GM21526 (cell line): ENCODE data around the gene DCPS.
"Not testable (repeated sequence)": the region's sequence is repeated elsewhere in the genome, so short reads cannot be mapped to it uniquely, and the experiment has no call there.

Experiments
- ATAC-seq: cut with Tn5 transposase; IDR thresholded peaks from one replicate; pipeline ENCODE4 v1.9.1; 2021; ENCODE audit warnings: moderate library complexity; ENCODE audit not compliant: unreplicated experiment, low FRiP score

DCPS gene

DNA sequence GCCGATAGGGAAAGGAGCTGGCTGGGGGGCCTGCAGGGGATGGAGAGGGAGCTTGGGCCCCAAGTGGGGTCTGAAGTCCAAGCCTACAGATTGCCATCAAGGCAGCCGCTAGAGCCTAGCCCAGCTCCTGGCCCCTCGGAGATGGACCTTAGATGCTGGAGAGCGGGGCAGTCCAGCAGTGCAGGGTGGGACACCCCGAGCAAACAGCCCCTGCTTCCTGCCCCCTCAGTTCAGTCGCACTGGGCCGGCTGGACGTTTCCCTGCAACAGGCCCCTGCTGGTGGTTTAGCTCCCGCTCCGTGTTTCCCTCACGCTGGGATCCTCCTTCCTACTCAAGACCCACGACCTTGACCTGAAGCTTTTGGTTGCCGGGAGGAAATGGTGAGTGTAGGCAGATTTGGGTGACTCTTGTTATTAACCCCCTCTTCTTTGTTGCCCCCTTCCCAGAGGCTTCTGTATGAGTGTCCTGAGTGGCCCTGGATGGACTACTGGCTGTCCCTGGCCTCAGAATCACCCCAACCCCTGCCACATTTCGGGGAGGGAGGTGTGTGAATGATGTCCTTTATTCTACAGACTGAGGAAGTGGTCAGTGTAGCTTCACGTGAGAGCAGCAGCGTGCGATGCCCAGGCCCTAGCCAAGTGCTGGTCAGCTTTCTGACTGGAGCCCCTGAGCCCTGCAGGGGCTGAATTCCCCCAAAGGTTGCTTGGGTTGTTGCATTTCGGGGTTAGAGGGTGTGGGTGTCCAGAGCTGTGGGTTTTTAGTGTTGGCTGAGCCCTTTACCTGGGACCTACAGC is 54.3 kb downstream of the DCPS start:
- no peak for ATAC-seq

DNA sequence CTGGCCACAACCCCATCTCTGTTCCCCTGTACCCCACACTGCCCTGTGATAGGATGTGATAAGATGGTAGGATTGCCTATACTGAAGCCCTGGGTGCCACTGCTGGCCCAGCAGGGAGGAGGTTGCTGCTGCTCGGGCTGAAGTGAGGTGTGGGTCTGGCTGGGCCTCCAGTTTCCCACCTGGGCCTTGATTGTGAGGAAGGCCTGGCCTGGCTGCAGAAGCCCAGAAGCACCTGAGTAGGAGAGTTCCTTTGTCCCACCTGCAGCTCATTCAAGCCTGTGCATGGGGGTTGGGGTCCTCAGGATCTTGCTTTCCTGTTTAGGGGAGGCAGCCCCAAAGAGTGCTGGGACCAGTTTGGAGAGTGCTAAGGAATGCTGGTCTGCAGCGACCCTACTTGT is 54.9 kb downstream of the DCPS start:
- ATAC-seq = no peak

- ATAC-seq = no peak
Measured at GRCh38 chr11:126359431-126360048, 55.7 kb downstream of the DCPS start.

DNA sequence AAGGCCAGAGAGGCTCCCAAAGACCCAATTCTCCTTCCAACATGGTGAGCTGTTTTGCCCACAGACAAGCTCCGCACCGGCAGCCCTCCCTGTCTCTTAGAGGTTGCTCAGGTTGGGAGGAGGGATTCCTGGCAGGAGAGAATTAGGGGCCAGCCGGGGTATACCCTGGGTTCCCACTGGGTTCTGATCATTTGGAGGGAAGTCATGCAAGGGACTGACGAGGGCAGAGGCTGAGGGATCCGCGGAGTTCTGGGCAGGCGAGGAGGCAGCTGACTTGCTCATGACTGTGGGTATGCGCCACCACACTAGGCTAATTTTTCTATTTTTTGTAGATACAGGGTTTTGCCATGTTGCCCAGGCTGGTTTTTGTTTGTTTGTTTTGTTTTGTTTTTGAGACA is 56.2 kb downstream of the DCPS start:
- ATAC-seq = no peak

- ATAC-seq = no peak
Measured at GRCh38 chr11:126361400-126361799, 57.5 kb downstream of the DCPS start.

DNA sequence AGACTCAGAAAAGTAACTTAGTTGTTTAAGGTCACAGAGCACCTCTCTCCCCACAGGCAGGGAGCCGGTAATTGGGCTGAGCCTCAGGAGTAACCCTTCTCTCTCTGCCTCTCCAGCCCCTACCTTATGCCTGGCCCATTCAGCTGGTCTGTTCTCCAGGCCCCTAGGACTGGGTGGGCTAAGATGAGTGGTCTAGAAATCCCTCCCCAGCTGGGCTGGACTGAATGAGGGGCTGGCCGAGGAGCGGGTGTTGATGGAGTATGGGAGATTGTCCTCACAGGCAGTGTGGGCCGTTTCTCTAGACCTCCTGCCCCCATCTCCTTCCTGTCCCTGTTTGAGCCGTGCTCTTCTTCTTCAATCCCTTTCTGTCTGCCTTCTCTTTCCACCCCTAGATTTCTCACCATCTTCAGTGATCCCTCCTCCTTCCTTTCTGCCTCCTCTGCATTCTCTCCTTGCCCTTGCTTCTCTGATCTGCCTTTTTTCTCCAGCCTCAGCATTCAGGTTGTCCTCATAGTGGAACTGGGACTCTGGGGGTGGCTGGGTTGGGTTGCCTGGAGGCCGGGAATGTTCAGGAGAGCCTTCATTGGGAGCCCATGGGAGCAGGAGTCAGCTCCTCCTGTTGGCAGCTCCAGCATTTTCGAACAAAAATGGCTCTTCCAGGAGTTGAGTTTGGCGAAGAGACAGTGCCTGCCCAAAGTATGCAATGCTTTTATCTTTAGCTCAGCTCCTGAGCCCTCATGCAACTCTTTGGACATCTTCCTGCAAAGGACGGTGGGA is 59.2 kb downstream of the DCPS start:
- no peak for ATAC-seq

DNA sequence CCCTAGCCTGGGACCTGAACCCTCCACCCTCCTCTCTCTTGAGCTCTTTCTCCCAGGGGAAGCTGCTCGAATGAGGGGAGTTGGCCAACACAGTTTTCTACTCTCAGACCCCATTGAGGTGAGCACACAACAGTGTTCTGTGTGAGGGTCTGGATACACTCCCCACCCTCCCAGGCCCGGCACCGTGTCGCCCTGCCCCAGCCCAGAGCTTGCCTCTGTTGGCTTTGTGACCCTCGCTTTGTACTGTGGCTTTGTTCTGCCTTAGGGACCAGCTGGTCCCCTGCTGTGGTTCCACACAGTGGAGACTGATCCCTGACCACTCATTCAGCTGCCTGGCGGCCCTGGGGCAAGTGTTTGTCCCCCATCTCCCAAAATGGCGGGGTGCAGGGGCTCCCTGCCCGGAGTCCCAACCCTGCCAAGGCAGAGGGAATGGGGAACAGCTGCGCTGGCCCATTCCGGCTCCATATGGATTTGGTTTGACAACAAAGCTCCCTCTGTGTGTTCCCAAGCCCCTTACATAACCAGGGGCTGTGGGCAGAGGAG is 59.9 kb downstream of the DCPS start:
- no peak for ATAC-seq

DNA sequence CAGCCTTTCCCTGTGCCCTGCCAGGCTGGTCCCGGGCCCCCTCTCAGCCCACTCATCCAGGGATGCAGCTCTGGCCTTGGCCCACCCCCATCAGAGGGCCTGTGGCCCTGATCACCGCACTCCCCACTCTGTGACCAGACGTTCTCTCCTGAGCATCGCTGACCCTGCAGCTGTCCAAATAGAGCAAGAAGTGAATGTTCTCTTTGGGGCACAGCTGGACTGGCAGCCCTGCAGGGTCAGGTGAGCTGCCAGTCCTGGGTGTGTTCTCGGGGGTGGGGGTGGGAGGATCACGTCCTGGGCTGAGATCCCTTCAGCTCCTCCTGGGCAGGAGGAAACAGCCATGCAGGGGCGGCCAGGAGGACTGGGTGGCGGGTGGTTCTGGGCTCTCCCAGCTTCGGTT is 60.9 kb downstream of the DCPS start:
- not testable (repeated sequence) for ATAC-seq

DNA sequence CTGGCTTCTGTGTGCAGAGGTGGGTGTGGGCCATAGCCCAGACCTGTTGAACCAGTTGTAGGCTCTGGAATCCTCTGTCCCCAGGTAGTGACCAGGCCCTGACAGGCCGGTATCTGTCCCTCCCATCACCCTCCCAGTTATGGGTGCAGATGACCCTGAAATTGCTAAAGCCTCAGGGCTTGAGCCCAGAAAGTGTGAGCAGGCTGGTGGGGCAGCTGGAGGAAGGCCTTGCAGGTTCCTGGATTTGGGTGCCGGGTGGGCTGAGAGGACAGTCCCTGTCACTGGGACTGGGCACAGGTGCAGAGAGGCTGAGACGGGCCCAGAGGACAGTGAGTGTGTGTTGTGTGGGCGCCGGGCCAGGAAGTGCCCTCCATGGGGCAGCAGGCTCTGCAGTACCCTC is 61.6 kb downstream of the DCPS start:
- ATAC-seq = not testable (repeated sequence)

DNA sequence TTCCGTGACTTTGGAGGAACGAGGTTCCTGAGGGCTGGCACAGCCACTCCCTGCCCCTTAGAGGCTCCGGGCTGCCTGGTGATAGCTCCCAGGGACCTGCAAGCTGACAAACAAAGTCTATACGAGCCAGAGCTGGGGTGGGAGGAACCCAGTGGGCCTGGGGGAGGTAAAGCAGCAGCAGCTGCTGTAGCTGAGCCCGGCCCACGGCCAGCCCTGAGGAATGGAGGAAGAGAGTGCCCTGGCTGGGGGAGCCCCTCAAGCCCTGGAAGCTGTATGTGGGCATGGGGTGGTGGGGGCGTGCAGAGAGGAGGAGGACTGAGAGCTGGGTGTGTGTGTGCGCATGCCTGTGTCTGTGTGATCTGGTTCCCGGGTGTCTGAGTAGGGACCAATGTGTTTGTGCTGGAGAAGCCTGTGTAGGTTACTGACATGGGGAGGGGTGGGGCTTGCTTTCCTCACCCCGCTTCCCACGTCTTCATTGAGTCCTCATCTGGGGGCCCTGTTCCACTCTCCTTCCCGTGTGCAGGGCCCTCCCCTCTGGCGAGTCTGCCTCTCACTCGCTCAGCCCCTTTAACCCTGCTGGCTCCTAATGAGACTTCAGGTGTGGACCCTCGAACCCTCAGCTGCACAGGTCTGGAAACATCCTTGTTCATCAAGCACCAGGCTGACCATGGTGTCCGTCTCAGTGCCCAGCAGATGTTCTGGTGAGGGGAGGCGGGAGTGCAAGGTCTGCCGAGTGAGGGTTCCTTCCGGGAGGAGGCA is 62.4 kb downstream of the DCPS start:
- ATAC-seq = no peak

GRCh38 chr11:126366823-126367654 is 63.2 kb downstream of the DCPS start:
- not testable (repeated sequence) for ATAC-seq

- not testable (repeated sequence) for ATAC-seq
Measured at GRCh38 chr11:126367806-126368205, 63.9 kb downstream of the DCPS start.

DNA sequence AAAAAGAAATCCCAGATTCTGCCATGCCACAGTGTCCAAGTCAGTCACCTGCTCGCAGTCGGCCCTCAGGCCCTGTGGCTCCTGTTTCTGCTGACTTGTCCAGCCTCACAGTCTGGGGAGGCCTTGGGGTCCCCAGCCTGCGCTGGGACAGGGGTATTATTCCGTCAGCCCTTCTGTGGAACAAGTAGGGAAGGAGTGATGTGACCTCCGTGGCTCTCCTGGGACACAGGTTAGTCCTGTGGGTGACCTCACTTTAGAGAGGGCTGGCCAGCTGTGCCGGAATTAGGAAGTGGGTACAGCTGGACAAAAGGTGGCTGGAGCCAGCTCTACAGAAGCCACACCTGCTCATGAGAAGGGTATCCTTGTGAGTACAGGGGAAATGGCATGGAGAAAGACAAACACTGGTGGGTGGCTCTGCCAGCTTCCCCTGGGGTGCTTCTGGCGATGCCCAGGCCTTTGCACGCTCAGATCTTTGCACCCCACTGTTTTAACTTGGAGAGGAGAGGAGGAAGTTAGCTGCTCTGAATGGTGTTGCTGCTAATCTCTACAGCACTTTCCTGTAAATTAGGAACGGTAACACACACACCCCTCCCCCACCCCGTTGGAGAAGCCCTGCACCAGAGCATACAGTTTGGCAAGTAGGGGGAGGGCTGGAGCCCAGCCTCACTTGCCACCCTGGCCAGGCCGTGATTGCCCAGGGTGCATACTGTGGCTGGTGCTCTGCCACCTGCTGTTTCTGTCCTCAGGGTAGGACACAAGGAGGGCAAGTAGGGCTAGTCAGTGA is 64.7 kb downstream of the DCPS start:
- ATAC-seq = not testable (repeated sequence)

- no peak for ATAC-seq
Measured at GRCh38 chr11:126370016-126370415, 66.2 kb downstream of the DCPS start.

- no peak for ATAC-seq
Measured at GRCh38 chr11:126371595-126371994, 67.7 kb downstream of the DCPS start.

- ATAC-seq = not testable (repeated sequence)
Measured at GRCh38 chr11:126373389-126374066, 69.7 kb downstream of the DCPS start.

- ATAC-seq = not testable (repeated sequence)
Measured at GRCh38 chr11:126374562-126375300, 70.9 kb downstream of the DCPS start.

DNA sequence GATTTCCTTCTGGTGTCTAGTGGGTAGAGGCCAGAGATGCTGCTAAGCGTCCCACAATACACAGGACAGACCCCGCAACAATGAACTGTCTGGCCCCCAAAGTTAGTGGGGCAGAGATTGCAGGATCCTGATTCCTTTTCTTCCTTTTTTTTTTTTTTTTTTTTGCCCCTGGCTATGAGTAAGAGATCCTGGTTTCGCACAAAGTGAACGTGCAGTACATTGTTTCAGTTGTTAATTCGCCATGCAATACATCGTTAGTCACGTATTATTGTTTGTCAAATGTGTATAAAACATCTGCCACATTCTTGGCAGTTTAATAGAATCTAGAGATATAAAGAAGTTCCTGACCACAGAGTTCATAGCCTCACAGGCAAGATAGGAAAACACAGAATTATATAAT is 71.9 kb downstream of the DCPS start:
- ATAC-seq = no peak
